Cardiac septum (tissue), 1 donor: ENCODE data around the gene GRK3. TPM values are rescaled to one million over a fixed set of nuclear protein-coding genes. Genes with fewer than 3 reads are reported as not detected.
"Not testable (repeated sequence)": the region's sequence is repeated elsewhere in the genome, so short reads cannot be mapped to it uniquely, and the experiment has no call there.

ENCODE experiments used
- DNase-seq: peaks from one replicate; pipeline ENCODE4 v3.0.0-alpha.2; 2020; ENCODE audit warnings: low spot score
- intact Hi-C: fragments of 100-400 bp; cut with DNase I; formaldehyde crosslinking; loops from one replicate; pipeline ENCODE4 v1.14.0; 2022
- total RNA-seq: library from RNA; stranded (reverse); fragmentation: NEBNext Ultra II Directional; extraction: Animal tissue kit (Norgen Biotek cat#: 25700); gene quantifications from one replicate; pipeline ENCODE4 v1.2.1, GENCODE V29; 2021
- donor health status: DM: no; HTN: no; CAD: no.

Gene GRK3
- total RNA-seq, 1 donor from 2014 or later, result 4.8 TPM

- DNase-seq, result no peak
- intact Hi-C loops, result no loop called here
Observed at GRCh38 chr22:25546751-25547150, 17.7 kb upstream of the GRK3 start.

- intact Hi-C loops, result no loop called here
- DNase-seq, result no peak
Observed at GRCh38 chr22:25548866-25549464, 15.5 kb upstream of the GRK3 start.

GRCh38 chr22:25551396-25551795 is 13.1 kb upstream of the GRK3 start:
- intact Hi-C loops, result no loop called here
- DNase-seq, result no peak

GRCh38 chr22:25552405-25552804 is 12.1 kb upstream of the GRK3 start:
- DNase-seq, result not testable (repeated sequence)

GRCh38 chr22:25553131-25553530 is 11.3 kb upstream of the GRK3 start:
- intact Hi-C loops, result no loop called here
- no peak for DNase-seq

More at GRCh38 chr22:25552405-25552804, 12.1 kb upstream of the GRK3 start:
- intact Hi-C loops, result not testable (repeated sequence)

GRCh38 chr22:25554238-25554671 is 10.2 kb upstream of the GRK3 start:
- intact Hi-C loops, result no loop called here

GRCh38 chr22:25554689-25555088 is 9.8 kb upstream of the GRK3 start:
- intact Hi-C loops, result no loop called here
- DNase-seq, result no peak

More at GRCh38 chr22:25554238-25554671, 10.2 kb upstream of the GRK3 start:
- DNase-seq, result no peak

- intact Hi-C loops, result no loop called here
- no peak for DNase-seq
Observed at GRCh38 chr22:25555586-25555985, 8.9 kb upstream of the GRK3 start.

- DNase-seq, result no peak
- intact Hi-C loops, result no loop called here
Observed at GRCh38 chr22:25557218-25557617, 7.3 kb upstream of the GRK3 start.

- DNase-seq, result no peak
Observed at GRCh38 chr22:25558341-25558740, 6.1 kb upstream of the GRK3 start.

GRCh38 chr22:25559910-25560309 is 4.6 kb upstream of the GRK3 start:
- intact Hi-C loops, result loop anchor here (10.0 kb wide), 1 partner anchor 215 kb away; no protein-coding TSS in a partner anchor
- DNase-seq, result not testable (repeated sequence)

More at GRCh38 chr22:25558341-25558740, 6.1 kb upstream of the GRK3 start:
- intact Hi-C loops, result no loop called here

GRCh38 chr22:25561182-25561581 is 3.3 kb upstream of the GRK3 start:
- intact Hi-C loops, result loop anchor here (10.0 kb wide), 1 partner anchor 214 kb away; no protein-coding TSS in a partner anchor
- DNase-seq, result not testable (repeated sequence)

GRCh38 chr22:25561927-25562326 is 2.5 kb upstream of the GRK3 start:
- intact Hi-C loops, result loop anchor here (10.0 kb wide), 1 partner anchor 213 kb away; no protein-coding TSS in a partner anchor

GRCh38 chr22:25562966-25563760 is 1.3 kb upstream of the GRK3 start:
- intact Hi-C loops, result loop anchor here (10.0 kb wide), 1 partner anchor 212 kb away; no protein-coding TSS in a partner anchor

More at GRCh38 chr22:25561927-25562326, 2.5 kb upstream of the GRK3 start:
- not testable (repeated sequence) for DNase-seq

GRCh38 chr22:25563761-25564319 is 635 bp upstream of the GRK3 start:
- intact Hi-C loops, result loop anchor here (10.0 kb wide), 1 partner anchor 211 kb away; no protein-coding TSS in a partner anchor
- DNase-seq, result no peak

More at GRCh38 chr22:25562966-25563760, 1.3 kb upstream of the GRK3 start:
- not testable (repeated sequence) for DNase-seq

- no peak for DNase-seq
- intact Hi-C loops, result loop anchor here (10.0 kb wide), 1 partner anchor 210 kb away; no protein-coding TSS in a partner anchor
Observed at GRCh38 chr22:25564979-25565677, 653 bp downstream of the GRK3 start.

- no peak for DNase-seq
- intact Hi-C loops, result loop anchor here (10.0 kb wide), 1 partner anchor 208 kb away; no protein-coding TSS in a partner anchor
Observed at GRCh38 chr22:25566186-25566897, 1.9 kb downstream of the GRK3 start.

GRCh38 chr22:25566898-25567235 is 2.4 kb downstream of the GRK3 start:
- intact Hi-C loops, result loop anchor here (10.0 kb wide), 1 partner anchor 208 kb away; no protein-coding TSS in a partner anchor
- no peak for DNase-seq

- DNase-seq, result no peak
- intact Hi-C loops, result loop anchor here (10.0 kb wide), 1 partner anchor 208 kb away; no protein-coding TSS in a partner anchor
Observed at GRCh38 chr22:25567251-25567675, 2.8 kb downstream of the GRK3 start.
